ENCODE results near the gene ALDH3B1. TPM values are rescaled to one million over a fixed set of nuclear protein-coding genes. Genes with fewer than 3 reads are reported as not detected.
A peak's percentile ranks its signal among the peaks of the same experiment; 100 is the strongest.

Gene ALDH3B1
- total RNA-seq, 1 experiment from 2014 or later = 60.8 TPM

DNA sequence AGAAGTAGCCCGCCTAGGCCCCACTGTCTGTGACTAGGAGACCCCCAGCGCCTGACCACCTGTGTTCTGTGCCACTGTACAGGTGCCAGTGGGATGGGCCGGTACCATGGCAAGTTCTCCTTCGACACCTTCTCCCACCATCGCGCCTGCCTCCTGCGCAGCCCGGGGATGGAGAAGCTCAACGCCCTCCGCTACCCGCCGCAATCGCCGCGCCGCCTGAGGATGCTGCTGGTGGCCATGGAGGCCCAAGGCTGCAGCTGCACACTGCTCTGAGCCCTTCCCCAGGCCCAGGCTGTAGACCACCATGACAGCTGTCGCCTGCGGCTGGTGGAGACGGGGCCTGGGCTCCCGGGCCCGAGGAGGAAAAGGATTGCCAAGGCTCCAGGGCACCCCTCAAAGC lies 17.5 kb downstream of the ALDH3B1 start:
- DNase-seq (ENCODE audit: extremely low read depth, low read depth) = no peak

DNA sequence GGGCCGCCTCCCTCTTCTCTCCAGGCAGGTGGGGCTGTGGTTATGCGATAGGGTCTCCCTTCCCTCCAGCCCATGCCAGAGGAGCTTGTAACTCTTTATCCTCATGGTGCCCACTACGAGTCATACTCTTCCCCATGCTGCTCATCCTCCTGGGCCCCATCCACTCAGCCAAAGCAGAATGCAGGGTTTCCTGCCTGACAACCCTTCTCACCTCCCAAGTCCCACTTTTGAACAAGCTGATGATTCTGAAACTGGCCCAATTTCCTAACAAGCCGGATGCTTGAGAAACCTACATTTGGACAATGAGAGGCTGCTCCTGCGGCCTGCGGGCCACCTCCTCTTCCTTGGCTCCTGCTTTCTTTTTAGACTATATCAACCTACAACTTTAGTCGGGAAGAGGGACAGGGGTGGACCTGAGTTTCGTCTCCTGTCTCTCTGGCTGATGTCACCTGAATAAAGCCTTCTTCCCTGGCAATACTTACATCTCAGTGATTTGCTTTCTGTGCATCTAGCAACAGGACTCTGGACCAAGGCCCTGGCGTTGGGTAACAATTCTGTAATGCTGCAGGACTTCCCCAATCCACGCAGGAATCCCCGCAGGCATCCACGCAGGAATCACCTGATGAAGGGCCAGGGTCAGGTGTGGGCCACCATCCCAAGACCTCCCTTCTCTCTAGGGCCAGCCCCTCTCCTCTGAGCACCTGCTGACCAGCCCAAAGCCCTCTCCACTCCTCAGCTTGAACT lies 18.8 kb downstream of the ALDH3B1 start:
- DNase-seq (ENCODE audit: extremely low read depth, low read depth) = no peak

DNA sequence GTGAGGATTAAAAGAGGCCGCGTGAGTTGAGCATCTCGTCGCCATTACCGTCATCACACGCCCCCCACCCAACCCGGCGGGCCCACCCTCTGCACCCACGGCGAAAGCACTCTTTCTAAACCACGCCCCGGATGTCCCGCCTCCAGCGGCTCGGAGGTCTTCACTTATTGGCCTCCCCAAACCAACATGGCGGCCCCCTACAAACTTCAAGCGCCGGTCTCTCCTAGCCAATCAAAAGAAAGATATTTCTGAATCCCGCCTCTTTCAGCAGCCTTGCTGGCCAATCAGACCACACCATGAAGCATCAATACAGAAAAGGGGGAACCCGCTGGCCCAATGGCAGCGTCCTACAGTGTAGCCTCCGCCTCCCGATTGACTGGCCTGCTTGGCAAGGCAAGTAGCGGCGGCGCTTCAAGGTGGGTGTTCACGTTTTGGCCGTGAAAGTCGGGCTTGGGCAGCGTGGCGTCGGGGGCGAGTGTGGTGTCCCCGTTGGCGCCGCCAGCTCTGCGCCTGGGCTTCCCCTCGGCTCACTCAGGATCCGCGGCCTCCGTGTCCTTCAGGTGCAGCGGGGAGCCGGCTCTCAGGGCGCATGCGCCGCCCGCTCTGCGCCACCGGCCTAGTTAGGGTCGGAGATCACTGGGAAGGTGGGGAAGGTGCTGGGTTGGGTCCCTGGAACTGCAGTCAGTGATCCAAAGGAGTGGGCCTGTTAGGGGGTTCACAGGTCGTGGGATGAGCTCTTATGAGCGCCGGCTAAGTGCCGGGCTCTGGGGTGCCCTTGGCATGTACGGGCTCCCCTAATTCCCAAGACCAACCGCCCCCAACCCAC lies 20.4 kb downstream of the ALDH3B1 start, which contains the start of gene NDUFS8:
NDUFS8 (plus strand) TSS at position 364 of the 826 bp plus-strand sequence. CDS start 1,471 bp downstream, outside the sequence.
- DNase-seq (ENCODE audit: extremely low read depth, low read depth) = peak; percentile 97

GRCh38 chr11:68031144-68031464 lies 21.0 kb downstream of the ALDH3B1 start:
- DNase-seq (ENCODE audit: extremely low read depth, low read depth) = no peak

DNA sequence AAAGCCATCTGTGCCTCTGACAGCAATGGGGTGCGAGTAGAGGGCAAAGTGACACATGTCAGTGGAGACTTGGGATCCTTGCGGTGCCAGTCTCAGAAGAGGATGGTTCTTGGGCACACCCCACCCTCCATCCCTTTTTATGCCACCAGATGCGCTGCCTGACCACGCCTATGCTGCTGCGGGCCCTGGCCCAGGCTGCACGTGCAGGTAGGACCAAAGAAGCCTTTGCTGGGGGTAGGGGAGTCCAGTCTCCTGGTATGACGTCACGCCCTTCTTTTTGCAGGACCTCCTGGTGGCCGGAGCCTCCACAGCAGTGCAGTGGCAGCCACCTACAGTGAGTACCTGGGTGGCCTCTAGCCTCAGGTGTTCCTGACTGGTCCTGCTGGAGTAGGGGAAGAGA lies 21.9 kb downstream of the ALDH3B1 start:
- DNase-seq (ENCODE audit: extremely low read depth, low read depth) = no peak

- no peak for DNase-seq (ENCODE audit: extremely low read depth, low read depth)
Measured at GRCh38 chr11:68032997-68033707, 23.0 kb downstream of the ALDH3B1 start.

DNA sequence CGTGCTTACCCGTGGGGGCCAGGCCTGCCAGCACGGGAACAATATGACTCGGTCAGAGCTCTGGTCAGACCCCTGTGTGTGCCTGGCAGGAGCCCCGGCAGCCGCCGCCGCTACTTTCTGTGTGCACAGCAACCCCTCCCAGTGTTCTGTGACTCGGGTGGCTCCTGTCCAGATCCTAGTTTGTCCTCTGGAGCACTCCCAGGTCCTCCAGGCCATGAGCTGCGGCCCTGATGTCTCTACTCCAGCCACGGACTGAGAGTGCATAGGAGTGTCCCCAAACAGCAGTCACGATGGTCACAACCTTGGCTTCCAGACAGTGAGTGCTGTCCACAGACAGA lies 23.6 kb downstream of the ALDH3B1 start:
- no peak for DNase-seq (ENCODE audit: extremely low read depth, low read depth)

DNA sequence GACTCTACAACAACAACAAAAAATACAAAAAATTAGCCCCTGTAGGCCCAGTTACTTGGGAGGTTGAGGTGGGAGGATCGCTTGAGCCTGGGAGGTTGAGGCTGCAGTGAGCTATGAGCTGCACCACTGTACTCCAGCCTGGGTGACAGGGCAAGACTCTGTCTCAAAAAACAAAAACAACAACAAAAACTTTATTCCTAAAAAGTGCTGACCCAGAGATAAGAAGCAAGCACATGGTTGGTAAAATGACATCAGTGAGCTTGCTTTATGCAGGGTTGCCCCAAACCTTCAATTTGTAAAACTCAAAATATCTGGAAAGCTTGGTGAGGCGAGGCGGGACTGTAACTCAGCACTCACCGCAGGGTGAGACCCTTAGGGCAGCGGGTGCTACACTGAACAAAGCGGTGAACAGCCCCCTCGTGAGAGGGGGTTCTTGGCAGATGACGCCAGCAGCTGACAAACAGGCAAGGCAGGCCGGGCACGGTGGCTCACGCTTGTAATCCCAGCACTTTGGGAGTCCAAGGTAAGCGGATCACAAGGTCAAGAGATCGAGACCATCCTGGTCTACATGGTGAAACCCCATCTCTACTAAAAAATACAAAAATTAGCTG lies 25.2 kb downstream of the ALDH3B1 start:
- no peak for DNase-seq (ENCODE audit: extremely low read depth, low read depth)

- DNase-seq (ENCODE audit: extremely low read depth, low read depth) = no peak
Measured at GRCh38 chr11:68036141-68036716, 26.1 kb downstream of the ALDH3B1 start.

DNA sequence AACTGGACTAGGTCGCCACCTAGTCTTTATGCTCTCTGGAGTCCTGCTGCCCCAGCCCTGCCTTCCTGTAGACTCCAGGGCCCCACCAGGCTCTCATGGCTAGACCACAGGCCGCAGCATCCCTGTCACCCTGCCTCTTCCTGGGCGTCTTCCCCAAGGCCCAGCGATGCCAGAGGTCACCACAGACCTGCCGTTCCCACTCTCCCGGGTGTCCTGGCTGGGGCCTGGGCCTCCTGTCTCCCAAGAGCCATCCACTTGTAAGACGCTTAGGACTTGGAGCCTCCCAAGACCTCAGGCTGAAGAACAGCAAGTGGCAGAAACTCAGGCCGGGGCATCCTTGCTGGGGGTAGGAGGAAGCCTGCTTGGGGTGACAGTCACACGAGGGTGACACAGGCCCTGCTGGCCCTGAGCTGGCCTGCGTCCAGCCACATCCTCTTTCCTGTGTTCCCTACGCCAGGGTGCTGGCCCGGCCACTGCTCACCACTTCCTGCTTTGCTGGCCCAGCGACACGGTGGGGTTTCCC lies 26.7 kb downstream of the ALDH3B1 start:
- DNase-seq (ENCODE audit: extremely low read depth, low read depth) = no peak

DNA sequence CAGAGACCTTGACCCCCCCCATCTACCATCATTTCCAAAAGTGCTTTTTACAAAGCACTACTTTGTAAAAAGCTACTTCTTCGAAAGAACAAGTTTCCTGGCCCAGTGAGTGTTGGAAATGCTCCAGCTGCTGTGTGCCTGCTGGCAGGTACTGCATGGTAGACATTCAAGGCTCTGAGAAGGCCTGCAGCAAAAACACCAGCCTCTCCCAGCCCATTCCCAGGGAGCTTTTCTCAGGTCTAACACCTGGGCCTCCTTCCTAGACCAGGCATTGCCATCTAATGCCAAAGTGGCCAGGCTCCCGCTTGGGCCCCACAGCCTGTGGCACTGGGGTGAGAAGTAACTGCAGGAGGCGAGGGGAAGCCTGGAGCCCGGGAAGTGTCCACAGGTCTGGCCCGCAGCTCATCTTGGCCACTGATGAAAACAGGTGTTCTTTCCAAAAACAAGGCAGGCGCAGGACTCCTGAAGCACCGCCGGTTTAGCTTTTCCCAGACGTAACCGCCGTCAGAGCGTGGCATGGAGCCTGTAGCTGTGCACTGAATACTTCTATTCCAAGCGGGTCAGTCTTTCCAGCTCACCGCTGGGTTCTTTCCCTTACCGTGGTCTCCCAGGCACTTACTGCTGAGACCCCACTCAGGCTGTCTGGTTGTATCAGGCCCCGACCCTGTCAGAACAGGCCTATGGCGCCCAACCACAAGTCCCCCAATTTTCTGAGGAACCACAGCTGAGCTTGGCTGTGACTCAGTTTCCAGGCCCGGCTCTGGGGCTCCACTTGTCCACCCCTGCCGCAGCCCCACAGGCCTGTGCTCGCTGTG lies 27.5 kb downstream of the ALDH3B1 start:
- DNase-seq (ENCODE audit: extremely low read depth, low read depth) = no peak

GRCh38 chr11:68038226-68038717 lies 28.1 kb downstream of the ALDH3B1 start:
- no peak for DNase-seq (ENCODE audit: extremely low read depth, low read depth)

DNA sequence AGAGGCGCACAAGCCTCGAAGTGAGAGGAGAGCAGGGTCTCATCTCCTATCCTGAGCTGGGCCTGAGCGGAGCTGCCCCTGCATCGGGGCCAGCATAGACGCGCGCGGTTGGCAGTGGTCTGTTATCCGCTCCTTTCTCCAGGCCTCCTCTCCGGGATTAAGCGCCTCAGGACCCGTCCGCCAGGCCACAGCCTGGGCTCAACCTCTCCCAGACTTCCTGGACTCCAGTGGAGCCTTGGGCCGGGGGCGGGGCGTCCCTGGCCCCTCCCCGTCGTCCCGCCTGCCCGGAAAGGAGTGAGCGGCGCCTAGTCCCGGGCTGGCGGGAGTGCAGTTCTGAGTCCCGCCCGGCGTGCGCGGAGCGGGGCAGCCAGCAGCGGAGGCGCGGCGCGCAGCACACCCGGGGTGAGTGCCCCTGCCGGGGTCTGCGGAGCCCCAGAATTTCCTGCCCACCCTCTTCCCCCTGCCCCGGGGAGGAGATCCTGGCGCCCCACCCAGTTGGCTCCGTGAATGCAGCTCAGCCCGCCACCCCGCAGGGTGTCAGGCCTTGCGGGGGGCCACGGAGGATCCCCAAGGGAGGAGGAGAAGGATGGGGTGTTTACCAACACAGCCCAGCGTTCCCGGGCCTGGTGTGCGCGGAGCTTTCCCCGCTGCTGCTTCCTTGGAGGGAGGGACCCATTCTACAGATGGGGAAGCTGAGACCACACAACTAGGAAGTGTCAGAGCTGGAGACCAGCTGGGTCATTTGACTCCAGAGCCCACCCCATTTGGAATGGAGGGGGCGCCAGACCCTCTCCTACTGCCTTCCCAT lies 28.8 kb downstream of the ALDH3B1 start, which contains the start of gene TCIRG1:
TCIRG1 (plus strand) TSS at position 308 of the 808 bp plus-strand sequence. CDS start 2,247 bp downstream, outside the sequence.
- DNase-seq (ENCODE audit: extremely low read depth, low read depth) = peak; percentile 79

- DNase-seq (ENCODE audit: extremely low read depth, low read depth) = no peak
Measured at GRCh38 chr11:68039526-68040086, 29.5 kb downstream of the ALDH3B1 start.

DNA sequence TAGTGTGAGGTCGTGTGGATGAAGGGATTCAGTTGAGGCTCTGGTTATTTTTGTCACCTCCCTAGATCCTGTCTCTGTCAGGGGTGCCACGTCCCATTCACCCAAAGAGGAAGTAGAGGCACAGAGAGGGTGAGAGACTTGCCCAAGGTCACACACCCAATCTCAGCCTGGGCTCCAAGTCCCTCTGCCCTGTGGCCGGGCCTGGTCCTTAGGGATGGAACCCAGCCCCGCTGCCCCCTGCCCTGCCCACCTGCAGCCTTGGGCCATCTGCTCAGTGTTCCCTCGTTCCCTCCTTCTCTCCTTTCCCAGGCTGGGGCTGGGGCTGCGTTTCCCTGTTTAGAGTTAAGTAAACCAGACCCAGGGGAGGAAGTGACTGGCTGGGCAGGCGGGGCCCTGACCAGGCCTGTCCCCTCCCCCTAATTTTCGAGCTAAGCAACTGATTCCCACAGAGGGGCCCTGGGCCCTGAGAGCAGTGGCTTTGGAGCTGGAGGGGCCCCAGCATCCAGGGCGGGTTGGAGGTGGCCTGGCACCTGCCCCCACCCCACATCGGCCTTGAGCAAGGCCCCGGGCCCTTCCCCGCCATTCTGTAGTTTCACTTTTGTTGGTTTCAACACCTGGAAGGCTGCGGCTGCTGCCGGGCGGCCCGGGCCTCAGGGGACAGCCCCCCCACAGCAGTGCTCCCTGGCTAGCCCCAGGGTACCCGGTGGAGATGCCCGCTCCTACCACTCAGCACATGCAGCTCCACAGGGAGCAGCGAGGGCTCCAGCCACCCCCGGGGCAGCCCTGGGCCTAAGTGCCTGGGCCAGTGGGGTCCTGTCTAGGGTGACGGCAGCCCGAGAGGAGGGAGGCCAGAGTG lies 30.2 kb downstream of the ALDH3B1 start:
- no peak for DNase-seq (ENCODE audit: extremely low read depth, low read depth)

- DNase-seq (ENCODE audit: extremely low read depth, low read depth) = no peak
Measured at GRCh38 chr11:68040957-68041591, 30.9 kb downstream of the ALDH3B1 start.

Data from NCI-H460 (cell line).